ENCODE data around the gene FNDC3B.

FNDC3B gene

DNA sequence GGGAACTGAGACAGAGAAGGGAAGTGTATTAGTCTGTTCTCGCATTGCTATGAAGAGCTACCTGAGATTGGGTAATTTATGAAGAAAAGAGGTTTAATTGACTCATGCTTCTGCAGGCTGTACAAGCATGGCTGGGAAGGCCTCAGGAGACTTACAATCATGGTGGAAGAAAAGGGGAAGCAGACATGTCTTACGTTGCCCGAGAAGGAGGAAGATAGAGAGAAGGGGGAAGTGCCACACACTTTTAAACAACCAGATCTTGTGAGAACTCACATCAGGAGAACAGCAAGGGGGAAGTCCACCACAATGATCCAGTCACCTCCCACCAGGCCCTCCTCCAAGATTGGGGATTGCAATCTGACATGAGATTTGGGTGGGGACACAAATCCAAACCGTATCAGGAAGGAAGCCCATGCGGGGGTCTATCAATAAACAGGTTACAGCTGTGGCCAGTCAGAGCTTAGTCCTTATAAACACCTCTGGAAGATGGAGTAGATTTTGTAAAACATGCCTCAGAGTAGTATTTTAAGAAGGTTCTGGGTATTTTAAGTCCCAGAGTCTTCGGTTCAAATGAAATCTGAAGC, 254.9 kb downstream of the FNDC3B start:
- no peak for TF ChIP-seq ZFX (IDR thresholded peaks at IDR 0.05; ENCODE audit: borderline replicate concordance)
- TF ChIP-seq, protein P1, sequence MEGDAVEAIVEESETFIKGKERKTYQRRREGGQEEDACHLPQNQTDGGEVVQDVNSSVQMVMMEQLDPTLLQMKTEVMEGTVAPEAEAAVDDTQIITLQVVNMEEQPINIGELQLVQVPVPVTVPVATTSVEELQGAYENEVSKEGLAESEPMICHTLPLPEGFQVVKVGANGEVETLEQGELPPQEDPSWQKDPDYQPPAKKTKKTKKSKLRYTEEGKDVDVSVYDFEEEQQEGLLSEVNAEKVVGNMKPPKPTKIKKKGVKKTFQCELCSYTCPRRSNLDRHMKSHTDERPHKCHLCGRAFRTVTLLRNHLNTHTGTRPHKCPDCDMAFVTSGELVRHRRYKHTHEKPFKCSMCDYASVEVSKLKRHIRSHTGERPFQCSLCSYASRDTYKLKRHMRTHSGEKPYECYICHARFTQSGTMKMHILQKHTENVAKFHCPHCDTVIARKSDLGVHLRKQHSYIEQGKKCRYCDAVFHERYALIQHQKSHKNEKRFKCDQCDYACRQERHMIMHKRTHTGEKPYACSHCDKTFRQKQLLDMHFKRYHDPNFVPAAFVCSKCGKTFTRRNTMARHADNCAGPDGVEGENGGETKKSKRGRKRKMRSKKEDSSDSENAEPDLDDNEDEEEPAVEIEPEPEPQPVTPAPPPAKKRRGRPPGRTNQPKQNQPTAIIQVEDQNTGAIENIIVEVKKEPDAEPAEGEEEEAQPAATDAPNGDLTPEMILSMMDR (IDR thresholded peaks at IDR 0.05) = no peak
- H3K27ac ChIP-seq = no peak overlapping the region

DNA sequence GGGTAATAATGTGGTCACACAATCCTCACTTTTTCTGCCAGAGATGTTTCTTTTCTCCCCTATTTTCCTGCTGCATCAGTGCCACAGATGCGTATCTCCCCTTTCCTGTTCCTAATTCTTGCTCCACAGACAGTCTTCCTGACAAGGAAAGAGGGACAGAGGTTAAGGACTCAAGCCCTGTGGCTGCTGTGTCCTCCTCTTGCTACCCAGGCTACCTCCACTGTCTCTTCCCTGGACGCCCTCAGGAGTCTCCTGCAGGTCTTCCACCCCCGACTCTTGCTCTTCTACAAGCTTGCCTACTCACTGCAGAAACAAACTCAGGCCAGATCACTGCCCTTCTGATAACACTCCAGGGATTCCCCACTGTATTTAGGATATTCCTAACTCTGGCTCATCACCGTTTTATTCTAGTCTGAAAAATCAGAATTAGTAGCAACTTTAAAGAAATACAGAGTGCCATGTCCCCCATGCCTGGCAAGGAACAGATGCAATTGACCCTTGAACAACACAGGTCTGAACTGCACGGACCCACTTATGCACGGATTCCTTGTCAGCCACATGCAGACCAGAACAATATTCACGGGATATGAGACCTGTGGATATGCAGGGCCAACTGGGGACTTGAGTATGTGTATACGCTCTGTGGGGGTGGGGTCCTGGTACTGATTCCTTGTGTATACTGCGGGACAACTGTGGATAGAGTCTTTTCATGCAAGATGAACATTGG, 257.0 kb downstream of the FNDC3B start:
- no peak overlapping the region for H3K27ac ChIP-seq
- no peak for TF ChIP-seq ZFX (IDR thresholded peaks at IDR 0.05; ENCODE audit: borderline replicate concordance)
- TF ChIP-seq, protein P1 (IDR thresholded peaks at IDR 0.05) = no peak

DNA sequence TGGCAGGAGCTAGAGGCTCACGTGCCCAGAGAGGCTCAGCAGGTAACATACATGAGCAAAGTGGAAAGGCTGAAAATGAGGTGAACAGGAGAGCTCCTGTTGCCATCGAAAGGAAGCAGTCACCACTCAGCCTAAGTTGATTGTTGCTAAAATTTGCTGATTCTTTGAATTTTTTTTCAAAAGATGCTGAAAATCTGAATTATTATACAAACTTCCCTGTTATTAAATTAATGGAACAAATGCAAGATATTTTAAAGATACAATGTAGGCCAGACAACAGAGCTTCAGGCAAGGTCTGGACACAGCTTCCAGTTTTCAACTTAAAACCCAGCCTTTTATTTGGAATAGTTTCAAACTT, 257.6 kb downstream of the FNDC3B start:
- no peak for TF ChIP-seq ZFX (IDR thresholded peaks at IDR 0.05; ENCODE audit: borderline replicate concordance)
- TF ChIP-seq, protein P1 (IDR thresholded peaks at IDR 0.05) = no peak
- no peak overlapping the region for H3K27ac ChIP-seq

DNA sequence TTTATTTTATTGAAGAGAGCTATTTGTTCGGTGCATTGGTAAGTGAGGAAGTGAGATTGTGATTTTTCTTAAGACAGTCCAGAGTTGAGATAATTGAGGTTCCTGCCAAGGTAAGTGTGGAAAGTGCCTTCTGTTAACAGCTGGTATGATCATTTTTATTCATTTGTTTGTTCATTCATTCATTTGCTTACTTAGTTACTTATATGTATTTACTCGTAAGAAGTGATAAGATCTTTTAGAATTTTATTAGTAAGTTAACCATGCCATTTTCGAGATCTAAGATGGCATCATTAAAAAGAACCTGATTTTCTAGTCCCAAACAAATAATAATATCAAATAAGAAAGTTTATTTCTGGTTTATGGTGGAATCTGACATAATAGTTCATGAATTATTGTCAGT, 258.9 kb downstream of the FNDC3B start:
- TF ChIP-seq, protein P1 (IDR thresholded peaks at IDR 0.05) = no peak
- no peak for TF ChIP-seq ZFX (IDR thresholded peaks at IDR 0.05; ENCODE audit: borderline replicate concordance)
- H3K27ac ChIP-seq = peak overlapping the region; percentile 16; the same call in 1 of the 2 replicates

DNA sequence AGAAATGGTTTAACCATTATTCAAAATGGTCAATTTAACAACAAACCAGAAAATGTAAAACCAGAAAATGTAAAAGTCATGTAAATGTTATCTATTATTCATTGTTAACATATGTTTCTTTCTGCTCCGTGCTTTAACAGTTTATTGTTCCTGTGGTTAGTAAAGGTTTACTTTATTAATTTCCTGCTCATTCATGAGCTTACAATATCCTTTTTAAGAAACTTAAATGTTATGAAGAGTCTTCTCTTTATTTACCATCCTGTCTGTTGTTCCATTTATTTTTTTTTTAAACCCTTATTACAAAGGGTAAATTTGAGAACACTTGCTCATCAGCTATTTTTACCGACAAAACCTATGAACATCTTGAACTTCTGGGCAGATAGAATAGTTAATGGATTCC, 260.8 kb downstream of the FNDC3B start:
- no peak overlapping the region for H3K27ac ChIP-seq

DNA sequence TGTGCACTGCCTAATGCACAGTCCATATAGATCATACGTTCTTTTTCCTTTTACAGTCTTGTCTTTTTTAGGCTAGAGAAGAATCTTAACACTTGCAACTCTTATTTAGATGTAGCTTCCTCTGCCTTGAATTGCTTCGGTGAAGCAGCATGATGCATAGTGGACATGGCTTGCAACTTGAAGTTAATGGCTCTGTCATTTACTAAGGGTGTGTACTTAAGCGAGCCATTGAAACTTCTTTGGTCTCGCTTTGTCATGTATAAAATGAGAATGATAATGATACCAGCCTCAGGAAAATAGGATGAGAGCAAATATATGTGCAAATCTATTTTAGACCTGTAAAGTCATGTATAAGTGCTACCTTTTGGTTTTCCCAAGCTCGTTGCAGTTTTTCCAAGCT, 261.5 kb downstream of the FNDC3B start:
- TF ChIP-seq, protein P1 (IDR thresholded peaks at IDR 0.05) = no peak
- no peak for TF ChIP-seq ZFX (IDR thresholded peaks at IDR 0.05; ENCODE audit: borderline replicate concordance)
- no peak overlapping the region for H3K27ac ChIP-seq

More for the DNA sequence above, 260.8 kb downstream of the FNDC3B start:
- TF ChIP-seq, protein P1 (IDR thresholded peaks at IDR 0.05) = no peak
- no peak for TF ChIP-seq ZFX (IDR thresholded peaks at IDR 0.05; ENCODE audit: borderline replicate concordance)

DNA sequence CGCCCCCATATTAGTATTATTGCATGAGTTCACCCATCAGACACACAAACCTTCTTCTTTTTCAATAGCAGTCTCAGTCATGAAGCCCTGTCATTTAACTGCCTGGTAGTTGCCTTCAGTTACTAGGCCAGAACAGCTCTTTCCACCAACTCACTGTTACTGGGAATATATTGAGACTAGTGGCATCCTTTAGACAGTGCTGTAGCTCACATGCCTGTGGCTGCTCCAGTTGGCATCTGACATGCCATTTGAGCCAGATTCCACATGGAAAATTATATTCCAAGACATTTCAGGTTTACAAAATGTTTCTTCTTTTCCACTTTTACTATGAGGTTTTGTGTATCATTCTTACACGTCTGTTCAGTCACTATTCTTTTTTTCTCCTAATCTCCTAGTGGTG, 262.8 kb downstream of the FNDC3B start:
- H3K27ac ChIP-seq = no peak overlapping the region

More for the DNA sequence above, 262.8 kb downstream of the FNDC3B start:
- TF ChIP-seq ZFX (IDR thresholded peaks at IDR 0.05; ENCODE audit: borderline replicate concordance) = no peak
- TF ChIP-seq, protein P1 (IDR thresholded peaks at IDR 0.05) = no peak
